ENCODE data around the gene ELMO1.

The ELMO1 gene

DNA sequence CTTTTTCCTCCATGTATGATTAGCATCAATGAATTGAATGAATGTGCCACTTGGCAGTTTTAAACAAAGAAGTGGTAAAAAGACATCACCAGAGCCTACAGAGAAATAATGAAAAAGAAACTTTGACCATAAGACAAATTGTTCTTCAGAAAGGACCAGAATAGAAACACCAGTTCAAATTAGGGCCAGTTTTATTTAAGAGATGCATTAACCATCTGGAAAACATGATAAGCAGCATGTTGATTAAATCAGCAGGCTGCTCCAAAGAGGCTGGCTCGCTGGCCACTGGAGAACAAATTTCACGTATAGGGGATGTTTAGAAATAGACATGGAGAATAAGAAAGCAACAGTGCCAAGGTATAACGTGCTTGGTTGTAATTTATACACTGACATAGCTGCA lies 482.0 kb downstream of the ELMO1 start:
- no peaks in the 10 kb centered on the region for H3K36me3 ChIP-seq (ENCODE audit: control insufficient read depth, insufficient read depth, low read length)
- H3K27me3 ChIP-seq (replicated peaks; ENCODE audit: control insufficient read depth, insufficient read depth, low read length, poor library complexity, severe bottlenecking): no peaks in the 10 kb centered on the region
- no peak overlapping the region for H3K4me3 ChIP-seq (ENCODE audit: insufficient read depth, low read depth, low read length, poor library complexity, severe bottlenecking)
- DNase-seq: no peak
- H3K9me3 ChIP-seq (ENCODE audit: control insufficient read depth, low read length): no peaks in the 10 kb centered on the region
- peaks cover 11% of the 10 kb centered on the region for H3K4me1 ChIP-seq (ENCODE audit: control insufficient read depth, insufficient read depth, low read length, poor library complexity, severe bottlenecking)
- H3K27ac ChIP-seq (ENCODE audit: insufficient read depth, low read length, poor library complexity, severe bottlenecking): no peak overlapping the region

GRCh38 chr7:36966039-36966438 lies 482.6 kb downstream of the ELMO1 start:
- Histone ChIP-seq H3K27ac (ENCODE audit: insufficient read depth, low read length, poor library complexity, severe bottlenecking) (no peak overlapping the region), H3K9me3 (ENCODE audit: control insufficient read depth, low read length) (no peaks in the 10 kb centered on the region), H3K4me1 (ENCODE audit: control insufficient read depth, insufficient read depth, low read length, poor library complexity, severe bottlenecking) (peaks cover 11% of the 10 kb centered on the region), H3K36me3 (ENCODE audit: control insufficient read depth, insufficient read depth, low read length) (no peaks in the 10 kb centered on the region), H3K27me3 (replicated peaks; ENCODE audit: control insufficient read depth, insufficient read depth, low read length, poor library complexity, severe bottlenecking) (no peaks in the 10 kb centered on the region), H3K4me3 (ENCODE audit: insufficient read depth, low read depth, low read length, poor library complexity, severe bottlenecking) (no peak overlapping the region)
- DNase-seq: no peak

- Histone ChIP-seq H3K9me3 (ENCODE audit: control insufficient read depth, low read length) (no peaks in the 10 kb centered on the region), H3K27me3 (replicated peaks; ENCODE audit: control insufficient read depth, insufficient read depth, low read length, poor library complexity, severe bottlenecking) (no peaks in the 10 kb centered on the region), H3K36me3 (ENCODE audit: control insufficient read depth, insufficient read depth, low read length) (no peaks in the 10 kb centered on the region), H3K4me3 (ENCODE audit: insufficient read depth, low read depth, low read length, poor library complexity, severe bottlenecking) (no peak overlapping the region), H3K27ac (ENCODE audit: insufficient read depth, low read length, poor library complexity, severe bottlenecking) (no peak overlapping the region), H3K4me1 (ENCODE audit: control insufficient read depth, insufficient read depth, low read length, poor library complexity, severe bottlenecking) (peaks cover 7% of the 10 kb centered on the region)
- no peak for DNase-seq
Observed at GRCh38 chr7:36965625-36966024, 483.0 kb downstream of the ELMO1 start.

- no peak for DNase-seq
- H3K27ac ChIP-seq (ENCODE audit: insufficient read depth, low read length, poor library complexity, severe bottlenecking): no peak overlapping the region
- no peak overlapping the region for H3K4me3 ChIP-seq (ENCODE audit: insufficient read depth, low read depth, low read length, poor library complexity, severe bottlenecking)
- no peaks in the 10 kb centered on the region for H3K4me1 ChIP-seq (ENCODE audit: control insufficient read depth, insufficient read depth, low read length, poor library complexity, severe bottlenecking)
- no peaks in the 10 kb centered on the region for H3K9me3 ChIP-seq (ENCODE audit: control insufficient read depth, low read length)
- no peaks in the 10 kb centered on the region for H3K27me3 ChIP-seq (replicated peaks; ENCODE audit: control insufficient read depth, insufficient read depth, low read length, poor library complexity, severe bottlenecking)
- H3K36me3 ChIP-seq (ENCODE audit: control insufficient read depth, insufficient read depth, low read length): no peaks in the 10 kb centered on the region
Observed at GRCh38 chr7:36964297-36964696, 484.4 kb downstream of the ELMO1 start.

DNA sequence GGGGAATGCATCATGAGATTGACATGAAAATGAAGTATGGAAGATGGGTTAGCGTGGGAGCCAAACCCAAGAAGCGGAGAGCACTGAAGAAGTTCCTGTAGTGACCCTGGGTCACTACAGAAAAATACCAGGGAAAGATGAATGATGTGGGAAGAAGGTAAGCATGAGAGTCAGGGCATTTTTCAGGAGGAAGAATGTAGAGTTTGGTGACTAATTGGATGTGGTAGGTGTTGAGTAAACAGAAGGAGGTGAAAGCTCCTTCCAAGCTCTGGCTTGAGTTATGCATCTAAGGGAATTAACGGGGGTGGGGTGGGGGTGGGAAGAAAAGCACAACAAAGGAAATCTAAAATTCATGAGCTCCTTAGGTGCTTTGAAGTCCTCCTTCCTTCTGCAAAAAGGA lies 486.3 kb downstream of the ELMO1 start:
- Histone ChIP-seq H3K4me3 (ENCODE audit: insufficient read depth, low read depth, low read length, poor library complexity, severe bottlenecking) (no peak overlapping the region), H3K9me3 (ENCODE audit: control insufficient read depth, low read length) (no peaks in the 10 kb centered on the region), H3K27me3 (replicated peaks; ENCODE audit: control insufficient read depth, insufficient read depth, low read length, poor library complexity, severe bottlenecking) (no peaks in the 10 kb centered on the region), H3K4me1 (ENCODE audit: control insufficient read depth, insufficient read depth, low read length, poor library complexity, severe bottlenecking) (peaks cover 3% of the 10 kb centered on the region), H3K36me3 (ENCODE audit: control insufficient read depth, insufficient read depth, low read length) (no peaks in the 10 kb centered on the region), H3K27ac (ENCODE audit: insufficient read depth, low read length, poor library complexity, severe bottlenecking) (no peak overlapping the region)
- DNase-seq: no peak

DNA sequence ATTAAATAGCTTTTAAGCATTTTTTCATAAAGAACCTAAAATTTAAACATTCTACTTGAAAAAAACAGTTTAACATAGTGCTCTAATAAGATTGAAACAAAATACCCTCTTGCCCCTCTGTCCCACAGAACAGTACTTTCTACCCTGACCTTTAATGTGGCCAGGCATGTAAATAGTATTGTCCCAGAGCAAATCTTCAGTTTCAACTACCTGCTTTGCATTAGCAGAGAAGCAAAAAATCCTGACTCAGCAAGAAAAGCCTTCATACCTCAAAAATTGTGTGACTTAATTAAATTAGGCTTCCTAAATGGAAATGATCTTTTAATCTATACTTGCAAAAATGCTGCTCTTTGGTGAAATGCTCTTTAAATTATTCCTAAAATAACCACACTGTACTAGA lies 487.0 kb downstream of the ELMO1 start:
- Histone ChIP-seq H3K4me1 (ENCODE audit: control insufficient read depth, insufficient read depth, low read length, poor library complexity, severe bottlenecking) (peaks cover 3% of the 10 kb centered on the region), H3K27me3 (replicated peaks; ENCODE audit: control insufficient read depth, insufficient read depth, low read length, poor library complexity, severe bottlenecking) (no peaks in the 10 kb centered on the region), H3K9me3 (ENCODE audit: control insufficient read depth, low read length) (no peaks in the 10 kb centered on the region), H3K36me3 (ENCODE audit: control insufficient read depth, insufficient read depth, low read length) (no peaks in the 10 kb centered on the region), H3K4me3 (ENCODE audit: insufficient read depth, low read depth, low read length, poor library complexity, severe bottlenecking) (no peak overlapping the region), H3K27ac (ENCODE audit: insufficient read depth, low read length, poor library complexity, severe bottlenecking) (no peak overlapping the region)
- no peak for DNase-seq

- H3K27me3 ChIP-seq (replicated peaks; ENCODE audit: control insufficient read depth, insufficient read depth, low read length, poor library complexity, severe bottlenecking): no peaks in the 10 kb centered on the region
- no peak overlapping the region for H3K27ac ChIP-seq (ENCODE audit: insufficient read depth, low read length, poor library complexity, severe bottlenecking)
- no peak overlapping the region for H3K4me3 ChIP-seq (ENCODE audit: insufficient read depth, low read depth, low read length, poor library complexity, severe bottlenecking)
- H3K36me3 ChIP-seq (ENCODE audit: control insufficient read depth, insufficient read depth, low read length): no peaks in the 10 kb centered on the region
- H3K4me1 ChIP-seq (ENCODE audit: control insufficient read depth, insufficient read depth, low read length, poor library complexity, severe bottlenecking): peaks cover 3% of the 10 kb centered on the region
- H3K9me3 ChIP-seq (ENCODE audit: control insufficient read depth, low read length): no peaks in the 10 kb centered on the region
- no peak for DNase-seq
Observed at GRCh38 chr7:36961097-36961496, 487.6 kb downstream of the ELMO1 start.

- no peaks in the 10 kb centered on the region for H3K9me3 ChIP-seq (ENCODE audit: control insufficient read depth, low read length)
- H3K27me3 ChIP-seq (replicated peaks; ENCODE audit: control insufficient read depth, insufficient read depth, low read length, poor library complexity, severe bottlenecking): no peaks in the 10 kb centered on the region
- H3K4me1 ChIP-seq (ENCODE audit: control insufficient read depth, insufficient read depth, low read length, poor library complexity, severe bottlenecking): peaks cover 3% of the 10 kb centered on the region
- no peak for DNase-seq
- H3K36me3 ChIP-seq (ENCODE audit: control insufficient read depth, insufficient read depth, low read length): no peaks in the 10 kb centered on the region
- H3K4me3 ChIP-seq (ENCODE audit: insufficient read depth, low read depth, low read length, poor library complexity, severe bottlenecking): no peak overlapping the region
- no peak overlapping the region for H3K27ac ChIP-seq (ENCODE audit: insufficient read depth, low read length, poor library complexity, severe bottlenecking)
Observed at GRCh38 chr7:36960105-36960504, 488.6 kb downstream of the ELMO1 start.

DNA sequence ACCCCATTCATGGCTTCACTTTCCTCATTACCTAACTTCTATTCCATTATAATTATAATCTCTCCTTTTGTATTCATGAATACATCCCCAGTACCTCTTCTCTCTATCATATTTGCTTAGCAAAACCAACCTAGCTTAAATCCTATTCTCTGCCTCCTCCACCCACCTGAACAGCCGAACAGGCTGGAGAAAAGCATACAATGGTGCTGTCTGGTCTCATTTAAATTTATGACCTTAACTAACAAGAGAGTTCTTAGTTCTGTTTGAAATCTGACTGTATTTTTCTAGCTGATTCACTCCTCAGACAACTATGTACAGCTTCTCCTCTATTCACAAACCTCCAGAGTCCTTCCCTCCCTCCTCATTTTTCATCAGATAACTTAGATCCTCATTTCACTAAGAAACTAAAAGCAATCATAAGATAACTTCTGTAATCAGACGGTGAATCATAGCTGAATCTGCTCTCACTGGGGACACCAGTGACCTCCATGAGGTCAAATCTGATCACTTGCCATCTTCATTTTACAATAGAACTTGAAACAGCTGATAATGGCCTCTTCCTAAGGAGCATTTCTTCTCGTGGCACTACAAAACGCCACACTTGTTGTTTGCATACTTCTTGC lies 490.4 kb downstream of the ELMO1 start:
- Histone ChIP-seq H3K27ac (ENCODE audit: insufficient read depth, low read length, poor library complexity, severe bottlenecking) (no peak overlapping the region), H3K4me1 (ENCODE audit: control insufficient read depth, insufficient read depth, low read length, poor library complexity, severe bottlenecking) (peaks cover 3% of the 10 kb centered on the region), H3K36me3 (ENCODE audit: control insufficient read depth, insufficient read depth, low read length) (no peaks in the 10 kb centered on the region), H3K27me3 (replicated peaks; ENCODE audit: control insufficient read depth, insufficient read depth, low read length, poor library complexity, severe bottlenecking) (no peaks in the 10 kb centered on the region), H3K9me3 (ENCODE audit: control insufficient read depth, low read length) (no peaks in the 10 kb centered on the region), H3K4me3 (ENCODE audit: insufficient read depth, low read depth, low read length, poor library complexity, severe bottlenecking) (no peak overlapping the region)
- no peak for DNase-seq

GRCh38 chr7:36957620-36958019 lies 491.0 kb downstream of the ELMO1 start:
- no peak overlapping the region for H3K27ac ChIP-seq (ENCODE audit: insufficient read depth, low read length, poor library complexity, severe bottlenecking)
- no peaks in the 10 kb centered on the region for H3K36me3 ChIP-seq (ENCODE audit: control insufficient read depth, insufficient read depth, low read length)
- no peak for DNase-seq
- no peaks in the 10 kb centered on the region for H3K9me3 ChIP-seq (ENCODE audit: control insufficient read depth, low read length)
- no peaks in the 10 kb centered on the region for H3K27me3 ChIP-seq (replicated peaks; ENCODE audit: control insufficient read depth, insufficient read depth, low read length, poor library complexity, severe bottlenecking)
- H3K4me1 ChIP-seq (ENCODE audit: control insufficient read depth, insufficient read depth, low read length, poor library complexity, severe bottlenecking): peaks cover 3% of the 10 kb centered on the region
- H3K4me3 ChIP-seq (ENCODE audit: insufficient read depth, low read depth, low read length, poor library complexity, severe bottlenecking): no peak overlapping the region

Measured in effector memory CD4-positive, alpha-beta T cell (primary cell).